GM18508 (cell line): ENCODE data around the gene CD34.
"Not testable (repeated sequence)": the region's sequence is repeated elsewhere in the genome, so short reads cannot be mapped to it uniquely, and the experiment has no call there.

Experiments
- ATAC-seq: cut with Tn5 transposase; IDR thresholded peaks from one replicate; pipeline ENCODE4 v1.9.1; 2021; ENCODE audit warnings: moderate number of reproducible peaks; ENCODE audit not compliant: insufficient read depth, unreplicated experiment

Gene CD34

GRCh38 chr1:207910591-207911354 is at the start of gene CD34:
TSS of gene CD34 (minus strand) at chr1:207911125. CDS start at chr1:207911080, 45 bp downstream.
- no peak for ATAC-seq

GRCh38 chr1:207960346-207960745 is 49.4 kb upstream of the CD34 start:
- no peak for ATAC-seq

GRCh38 chr1:207959910-207960309 is 49.0 kb upstream of the CD34 start:
- ATAC-seq, result no peak

- no peak for ATAC-seq
Observed at GRCh38 chr1:207959141-207959825, 48.4 kb upstream of the CD34 start.

GRCh38 chr1:207958376-207959139 is 47.6 kb upstream of the CD34 start:
- ATAC-seq, result no peak

GRCh38 chr1:207956986-207957385 is 46.1 kb upstream of the CD34 start:
- ATAC-seq, result no peak

- ATAC-seq, result no peak
Observed at GRCh38 chr1:207954104-207954503, 43.2 kb upstream of the CD34 start.

GRCh38 chr1:207952617-207953542 is 42.0 kb upstream of the CD34 start:
- ATAC-seq, result no peak

- no peak for ATAC-seq
Observed at GRCh38 chr1:207951652-207952051, 40.7 kb upstream of the CD34 start.

- no peak for ATAC-seq
Observed at GRCh38 chr1:207950750-207951149, 39.8 kb upstream of the CD34 start.

GRCh38 chr1:207949571-207950195 is 38.8 kb upstream of the CD34 start:
- ATAC-seq, result no peak

GRCh38 chr1:207948536-207949250 is 37.8 kb upstream of the CD34 start:
- ATAC-seq, result no peak

- no peak for ATAC-seq
Observed at GRCh38 chr1:207946756-207947155, 35.8 kb upstream of the CD34 start.

- no peak for ATAC-seq
Observed at GRCh38 chr1:207944571-207944970, 33.6 kb upstream of the CD34 start.

- ATAC-seq, result not testable (repeated sequence)
Observed at GRCh38 chr1:207942337-207942741, 31.4 kb upstream of the CD34 start.

- ATAC-seq, result no peak
Observed at GRCh38 chr1:207941665-207942064, 30.7 kb upstream of the CD34 start.

GRCh38 chr1:207938016-207938415 is 27.1 kb upstream of the CD34 start:
- ATAC-seq, result no peak

- no peak for ATAC-seq
Observed at GRCh38 chr1:207937204-207937603, 26.3 kb upstream of the CD34 start.

GRCh38 chr1:207935166-207935583 is 24.2 kb upstream of the CD34 start:
- ATAC-seq, result peak; percentile 95
